HG03442 (cell line): Measurements from ENCODE around the gene ACAN.

Experiments
- ATAC-seq: cut with Tn5 transposase; IDR thresholded peaks from one replicate; pipeline ENCODE4 v1.9.1; 2021; ENCODE audit warnings: mild to moderate bottlenecking, moderate library complexity; ENCODE audit not compliant: unreplicated experiment

ACAN gene

GRCh38 chr15:88841236-88841635 lies 38.0 kb downstream of the ACAN start:
- ATAC-seq = no peak

GRCh38 chr15:88842156-88842555 lies 38.9 kb downstream of the ACAN start:
- no peak for ATAC-seq

GRCh38 chr15:88843334-88843733 lies 40.1 kb downstream of the ACAN start:
- ATAC-seq = no peak

GRCh38 chr15:88844749-88845386 lies 41.6 kb downstream of the ACAN start:
- no peak for ATAC-seq

GRCh38 chr15:88845616-88846015 lies 42.4 kb downstream of the ACAN start:
- ATAC-seq = no peak

- ATAC-seq = no peak
These were observed 43.9 kb downstream of the ACAN start for GRCh38 chr15:88847144-88847543.

- ATAC-seq = no peak
These were observed 45.0 kb downstream of the ACAN start for GRCh38 chr15:88848203-88848602.

- no peak for ATAC-seq
These were observed 46.3 kb downstream of the ACAN start for GRCh38 chr15:88849376-88850072.

- no peak for ATAC-seq
These were observed 49.2 kb downstream of the ACAN start for GRCh38 chr15:88852476-88852875.

GRCh38 chr15:88858934-88859333 lies 55.7 kb downstream of the ACAN start:
- no peak for ATAC-seq

- no peak for ATAC-seq
These were observed 56.3 kb downstream of the ACAN start for GRCh38 chr15:88859550-88859949.

- ATAC-seq = no peak
These were observed 57.0 kb downstream of the ACAN start for GRCh38 chr15:88860212-88860611.

GRCh38 chr15:88863412-88863811 lies 60.2 kb downstream of the ACAN start:
- no peak for ATAC-seq

GRCh38 chr15:88864861-88865497 lies 61.7 kb downstream of the ACAN start:
- ATAC-seq = no peak

GRCh38 chr15:88865498-88866099 lies 62.4 kb downstream of the ACAN start:
- ATAC-seq = no peak

- no peak for ATAC-seq
These were observed 63.2 kb downstream of the ACAN start for GRCh38 chr15:88866295-88866881.

GRCh38 chr15:88871313-88871712 lies 68.1 kb downstream of the ACAN start:
- no peak for ATAC-seq

- no peak for ATAC-seq
These were observed 68.9 kb downstream of the ACAN start for GRCh38 chr15:88872106-88872505.

GRCh38 chr15:88872706-88873105 lies 69.5 kb downstream of the ACAN start:
- no peak for ATAC-seq

GRCh38 chr15:88873786-88874185 lies 70.5 kb downstream of the ACAN start:
- ATAC-seq = no peak

GRCh38 chr15:88874275-88874674 lies 71.0 kb downstream of the ACAN start:
- ATAC-seq = no peak
